CD4-positive, alpha-beta T cell treated with Interleukin-2 at 100 ng/mL for 4 hours (primary cell): ENCODE data around the gene TRPC4AP.

Source experiments
- DNase-seq: peaks from one replicate; pipeline ENCODE4 v3.0.0-alpha.2; 2020; ENCODE audit warnings: low spot score

Gene TRPC4AP

DNA sequence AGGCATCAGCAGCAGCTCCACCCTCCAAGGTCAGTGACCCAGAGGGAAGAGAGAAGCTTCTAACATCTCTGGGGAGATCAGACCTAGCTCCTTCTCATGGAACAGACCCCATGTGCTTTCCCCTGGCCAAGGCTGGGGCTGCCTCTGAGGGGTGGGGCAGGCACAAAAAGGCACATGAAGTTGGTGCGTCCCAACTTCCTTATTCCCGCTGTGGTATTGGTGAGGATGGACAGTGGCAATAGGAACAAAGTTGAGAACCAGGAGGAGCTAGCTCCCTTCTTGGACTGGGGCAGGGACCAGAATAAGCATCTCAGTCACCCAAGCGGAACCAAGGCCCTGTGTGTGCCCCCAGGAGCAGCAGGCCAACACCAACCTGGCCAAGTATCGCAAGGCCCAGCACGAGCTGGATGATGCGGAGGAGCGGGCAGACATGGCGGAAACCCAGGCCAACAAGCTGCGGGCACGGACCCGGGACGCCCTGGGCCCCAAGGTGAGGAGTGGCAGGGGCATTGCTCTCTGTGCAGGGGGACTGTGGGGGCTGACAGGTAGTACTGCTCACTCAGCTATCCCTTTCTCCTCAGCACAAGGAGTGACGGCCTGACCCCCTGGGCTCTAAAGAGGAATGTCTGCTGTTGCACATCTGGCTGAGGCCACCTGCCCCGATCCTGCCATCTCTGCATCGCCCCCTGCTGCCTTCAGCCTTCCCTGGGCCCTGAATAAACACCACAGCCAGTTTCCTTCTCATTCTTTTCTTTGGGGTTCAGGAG is 90.8 kb downstream of the TRPC4AP start:
- DNase-seq = no peak

DNA sequence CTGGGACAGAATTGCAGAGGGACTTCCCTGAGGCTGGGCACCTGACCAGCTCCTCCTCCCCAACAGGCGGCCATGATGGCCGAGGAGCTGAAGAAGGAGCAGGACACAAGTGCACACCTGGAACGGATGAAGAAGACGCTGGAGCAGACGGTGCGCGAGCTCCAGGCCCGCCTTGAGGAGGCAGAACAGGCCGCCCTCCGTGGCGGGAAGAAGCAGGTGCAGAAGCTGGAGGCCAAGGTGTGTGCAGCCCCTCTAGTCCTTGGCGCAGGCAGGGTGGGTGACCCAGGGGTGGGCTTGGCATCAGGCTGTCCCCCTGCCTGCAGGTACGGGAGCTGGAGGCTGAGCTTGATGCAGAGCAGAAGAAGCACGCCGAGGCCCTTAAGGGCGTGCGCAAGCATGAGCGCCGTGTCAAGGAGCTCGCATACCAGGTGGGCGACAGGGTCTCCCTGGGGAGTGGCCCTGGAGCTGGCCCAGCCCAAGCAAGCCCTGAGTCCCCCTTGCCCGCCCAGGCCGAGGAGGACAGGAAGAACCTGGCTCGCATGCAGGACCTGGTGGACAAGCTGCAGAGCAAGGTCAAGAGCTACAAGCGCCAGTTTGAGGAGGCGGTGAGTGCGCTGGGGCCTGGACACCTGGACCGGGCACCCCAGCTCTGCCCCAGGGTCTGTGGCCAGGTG is 91.5 kb downstream of the TRPC4AP start:
- DNase-seq = no peak

DNA sequence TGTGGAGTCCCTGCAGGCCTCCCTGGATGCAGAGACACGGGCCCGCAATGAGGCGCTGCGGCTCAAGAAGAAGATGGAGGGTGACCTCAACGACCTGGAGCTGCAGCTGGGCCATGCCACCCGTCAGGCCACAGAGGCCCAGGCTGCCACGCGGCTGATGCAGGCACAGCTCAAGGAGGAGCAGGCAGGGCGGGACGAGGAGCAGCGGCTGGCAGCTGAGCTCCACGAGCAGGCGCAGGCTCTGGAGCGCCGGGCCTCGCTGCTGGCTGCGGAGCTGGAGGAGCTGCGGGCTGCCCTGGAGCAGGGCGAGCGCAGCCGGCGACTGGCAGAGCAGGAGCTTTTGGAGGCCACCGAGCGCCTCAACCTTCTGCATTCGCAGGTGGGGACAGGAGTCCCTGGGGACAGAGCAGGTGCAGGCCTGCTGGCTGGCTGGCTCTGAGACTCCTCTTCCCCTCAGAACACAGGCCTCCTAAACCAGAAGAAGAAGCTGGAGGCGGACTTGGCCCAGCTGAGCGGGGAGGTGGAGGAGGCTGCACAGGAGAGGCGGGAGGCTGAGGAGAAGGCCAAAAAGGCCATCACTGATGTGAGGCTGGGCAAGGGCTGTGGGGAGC is 92.2 kb downstream of the TRPC4AP start:
- DNase-seq = no peak

DNA sequence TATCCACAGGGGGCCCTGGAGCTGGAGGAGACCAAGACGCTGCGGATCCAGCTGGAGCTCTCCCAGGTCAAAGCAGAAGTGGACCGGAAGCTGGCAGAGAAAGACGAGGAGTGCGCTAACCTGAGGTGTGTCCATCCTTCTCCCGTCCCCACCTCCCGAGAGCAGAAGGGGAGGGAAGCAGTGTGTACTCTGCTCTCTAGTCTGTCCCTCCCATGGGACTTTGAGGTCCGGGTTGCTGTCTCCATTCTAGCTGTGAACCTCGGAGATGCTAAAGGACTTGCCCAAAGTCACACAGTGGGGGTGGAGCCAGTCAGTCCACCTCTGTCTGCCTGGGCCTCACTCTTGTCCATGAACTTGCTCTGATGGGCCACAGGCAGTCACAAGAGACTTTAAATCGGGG is 92.8 kb downstream of the TRPC4AP start:
- no peak for DNase-seq

DNA sequence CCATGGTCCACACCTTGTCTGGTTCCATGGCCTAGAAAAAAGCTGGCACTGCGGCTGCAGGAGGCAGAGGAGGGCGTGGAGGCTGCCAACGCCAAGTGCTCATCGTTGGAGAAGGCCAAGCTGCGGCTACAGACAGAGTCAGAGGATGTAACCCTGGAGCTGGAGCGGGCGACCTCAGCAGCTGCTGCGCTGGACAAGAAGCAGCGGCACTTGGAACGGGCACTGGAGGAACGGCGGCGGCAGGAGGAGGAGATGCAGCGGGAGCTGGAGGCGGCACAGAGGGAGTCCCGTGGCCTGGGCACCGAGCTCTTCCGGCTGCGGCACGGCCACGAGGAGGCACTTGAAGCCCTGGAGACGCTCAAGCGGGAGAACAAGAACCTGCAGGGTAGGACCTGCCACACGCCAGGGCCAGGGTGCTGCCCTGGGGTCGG is 93.6 kb downstream of the TRPC4AP start:
- no peak for DNase-seq

DNA sequence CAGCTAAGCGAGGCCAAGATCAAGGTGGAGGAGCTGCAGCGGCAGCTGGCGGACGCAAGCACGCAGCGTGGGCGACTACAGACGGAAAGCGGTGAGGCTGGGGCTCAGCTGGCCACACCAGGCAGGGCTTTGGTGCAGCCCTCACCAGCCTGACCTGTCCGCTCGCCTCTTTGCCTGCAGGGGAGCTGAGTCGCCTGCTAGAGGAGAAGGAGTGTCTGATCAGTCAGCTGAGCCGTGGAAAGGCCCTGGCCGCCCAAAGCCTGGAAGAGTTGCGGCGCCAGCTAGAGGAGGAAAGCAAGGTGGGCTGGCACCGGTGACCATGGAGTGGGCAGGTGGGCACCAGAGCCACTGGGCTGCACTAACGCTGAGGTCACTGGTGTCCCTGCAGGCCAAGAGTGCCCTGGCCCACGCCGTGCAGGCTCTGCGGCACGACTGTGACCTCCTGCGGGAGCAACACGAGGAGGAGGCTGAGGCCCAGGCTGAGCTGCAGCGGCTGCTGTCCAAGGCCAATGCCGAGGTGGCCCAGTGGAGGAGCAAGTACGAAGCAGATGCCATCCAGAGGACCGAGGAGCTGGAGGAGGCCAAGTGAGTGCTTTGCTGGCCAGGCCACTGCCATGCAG is 94.2 kb downstream of the TRPC4AP start:
- DNase-seq = no peak

DNA sequence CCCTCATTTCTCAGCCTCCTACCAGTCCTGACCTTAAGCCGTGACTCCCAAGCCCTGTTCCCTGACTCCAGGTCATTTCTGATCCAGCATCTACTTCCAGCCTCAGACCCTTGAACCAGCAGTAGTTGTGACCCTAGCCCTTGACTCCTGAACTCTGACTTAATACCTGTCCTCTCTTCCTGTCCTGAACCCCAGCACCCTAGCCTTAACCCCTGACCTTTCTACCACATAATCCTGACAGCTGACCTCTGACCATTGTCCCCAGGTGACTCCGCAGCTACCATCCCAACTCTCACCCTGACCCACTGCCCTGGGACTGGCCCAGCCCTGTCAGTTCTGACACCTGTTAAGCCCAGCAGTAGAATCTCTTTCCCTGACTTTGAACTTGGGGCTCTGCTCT is 94.8 kb downstream of the TRPC4AP start:
- no peak for DNase-seq

DNA sequence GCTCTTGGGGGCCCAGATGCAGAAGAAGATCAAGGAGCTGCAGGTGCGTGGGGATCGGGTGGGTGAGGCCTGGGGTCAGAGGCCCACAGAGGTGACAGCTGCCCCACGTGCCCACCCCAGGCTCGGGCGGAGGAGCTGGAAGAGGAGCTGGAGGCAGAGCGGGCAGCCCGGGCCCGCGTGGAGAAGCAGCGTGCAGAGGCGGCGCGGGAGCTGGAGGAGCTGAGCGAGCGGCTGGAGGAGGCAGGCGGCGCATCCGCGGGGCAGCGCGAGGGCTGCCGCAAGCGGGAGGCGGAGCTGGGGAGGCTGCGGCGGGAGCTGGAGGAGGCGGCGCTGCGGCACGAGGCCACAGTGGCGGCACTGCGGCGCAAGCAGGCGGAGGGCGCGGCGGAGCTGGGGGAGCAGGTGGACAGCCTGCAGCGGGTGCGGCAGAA is 95.5 kb downstream of the TRPC4AP start:
- DNase-seq = no peak

DNA sequence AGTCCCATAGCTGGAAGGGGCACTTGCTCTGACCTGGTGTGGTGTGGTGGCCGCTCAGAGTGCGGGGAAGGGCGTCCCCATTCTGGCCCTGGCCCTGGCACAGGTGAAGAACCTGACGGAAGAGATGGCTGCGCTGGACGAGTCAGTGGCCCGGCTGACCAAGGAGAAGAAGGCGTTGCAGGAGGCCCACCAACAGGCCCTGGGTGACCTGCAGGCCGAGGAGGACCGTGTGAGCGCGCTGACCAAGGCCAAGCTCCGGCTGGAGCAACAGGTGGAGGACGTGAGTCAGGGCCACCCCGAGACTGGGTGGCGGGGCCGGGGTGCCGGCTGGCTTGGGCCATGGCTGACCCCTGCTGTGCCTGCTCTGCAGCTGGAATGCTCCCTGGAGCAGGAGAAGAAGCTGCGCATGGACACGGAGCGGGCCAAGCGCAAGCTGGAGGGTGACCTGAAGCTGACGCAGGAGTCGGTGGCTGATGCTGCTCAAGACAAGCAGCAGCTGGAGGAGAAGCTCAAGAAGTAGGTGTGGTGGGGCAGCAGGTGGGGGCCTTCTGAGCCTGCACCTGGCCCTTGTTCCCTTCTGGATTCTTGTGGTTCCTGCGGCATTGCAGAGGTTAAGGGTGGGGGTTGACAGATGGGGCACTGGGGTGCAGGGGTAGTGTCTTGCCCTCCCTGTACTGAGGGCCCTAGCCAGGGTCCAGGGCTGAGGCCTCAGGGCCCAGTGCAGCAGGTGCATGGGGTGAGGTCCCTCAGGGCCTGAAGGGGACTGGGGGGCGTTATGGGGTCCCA is 96.2 kb downstream of the TRPC4AP start:
- DNase-seq = no peak

DNA sequence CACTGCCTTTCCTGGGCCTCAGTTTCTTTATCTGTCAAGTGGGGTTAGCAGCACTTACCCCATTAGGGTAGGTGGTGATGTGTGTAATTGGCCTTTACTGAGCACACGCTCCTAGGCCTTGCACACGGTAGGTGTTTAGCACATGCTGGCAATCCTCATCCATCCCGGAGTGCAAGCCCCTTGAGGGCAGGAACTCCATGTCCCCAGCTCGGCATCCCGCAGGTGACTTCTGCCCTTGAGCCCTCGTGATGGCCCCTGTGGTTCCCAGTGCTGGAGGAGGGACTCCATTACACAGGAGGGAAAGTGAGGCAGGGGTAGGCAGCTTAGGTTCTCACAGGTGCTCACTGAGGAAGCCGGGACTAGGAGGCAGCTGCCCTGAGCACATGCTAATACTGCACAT is 96.9 kb downstream of the TRPC4AP start:
- no peak for DNase-seq

DNA sequence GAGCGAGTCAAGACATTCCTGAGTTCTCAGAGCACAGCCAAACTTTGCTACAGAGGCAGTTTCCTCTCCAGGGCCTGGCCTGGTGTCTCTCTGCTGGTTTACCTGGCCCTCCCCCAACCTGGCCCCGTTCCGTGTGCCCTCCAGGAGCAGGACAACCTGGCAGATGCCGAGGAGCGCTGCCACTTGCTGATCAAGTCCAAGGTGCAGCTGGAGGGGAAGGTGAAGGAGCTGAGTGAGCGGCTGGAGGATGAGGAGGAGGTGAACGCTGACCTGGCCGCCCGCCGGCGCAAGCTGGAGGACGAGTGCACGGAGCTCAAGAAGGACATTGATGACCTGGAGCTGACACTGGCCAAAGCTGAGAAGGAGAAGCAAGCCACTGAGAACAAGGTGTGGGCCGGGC is 97.4 kb downstream of the TRPC4AP start:
- no peak for DNase-seq

DNA sequence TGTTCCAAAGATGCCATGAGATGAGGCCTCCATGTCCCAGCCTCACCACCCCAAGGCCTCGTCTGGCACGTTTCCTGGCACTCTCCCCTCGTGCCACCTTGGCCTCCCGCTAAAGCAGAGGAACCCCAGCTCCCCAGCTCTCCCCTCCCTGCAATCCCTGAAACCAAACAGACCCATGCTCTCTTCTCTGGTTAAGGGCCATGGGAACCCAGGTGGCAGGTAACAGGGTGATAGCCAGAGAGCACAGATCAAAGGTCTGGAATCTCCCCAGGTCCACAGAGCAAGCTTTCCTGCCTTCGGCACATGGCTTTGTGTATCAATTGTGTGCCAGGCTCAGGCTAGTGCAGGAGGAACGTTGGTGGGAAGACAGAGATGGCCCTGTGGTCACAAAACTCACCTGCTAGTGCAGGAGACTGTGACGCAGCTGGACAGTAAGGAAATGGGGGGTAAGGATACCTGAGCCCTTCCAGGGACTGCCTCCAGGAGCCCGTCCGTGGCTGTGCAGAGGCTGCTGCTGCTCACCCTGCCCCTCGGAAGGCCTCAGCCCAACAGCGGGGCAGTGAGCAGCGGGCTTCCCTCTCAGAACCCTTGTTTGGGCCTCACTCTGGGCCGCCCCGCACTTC is 98.0 kb downstream of the TRPC4AP start:
- no peak for DNase-seq

DNA sequence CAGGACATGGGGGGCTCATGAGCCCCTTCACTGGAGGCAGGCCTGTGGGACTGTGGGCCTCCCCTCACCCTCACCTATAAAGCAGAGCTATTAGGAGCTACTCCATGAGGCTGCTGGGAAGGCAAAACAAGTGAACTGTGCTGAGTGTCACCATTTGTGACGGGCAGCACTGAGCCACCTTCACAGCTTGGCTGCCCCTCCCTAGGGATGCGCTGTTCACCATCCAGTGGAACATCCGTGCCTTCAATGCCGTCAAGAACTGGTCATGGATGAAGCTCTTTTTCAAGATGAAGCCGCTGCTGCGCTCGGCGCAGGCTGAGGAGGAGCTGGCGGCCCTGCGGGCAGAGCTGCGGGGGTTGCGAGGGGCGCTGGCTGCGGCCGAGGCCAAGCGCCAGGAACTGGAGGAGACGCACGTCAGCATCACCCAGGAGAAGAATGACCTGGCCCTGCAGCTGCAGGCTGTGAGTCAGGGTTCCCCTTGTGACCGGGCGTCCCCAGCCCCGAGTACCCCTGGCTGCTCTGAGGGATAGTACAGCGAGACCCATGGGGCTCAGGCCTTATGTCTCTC is 98.6 kb downstream of the TRPC4AP start:
- DNase-seq = no peak

DNA sequence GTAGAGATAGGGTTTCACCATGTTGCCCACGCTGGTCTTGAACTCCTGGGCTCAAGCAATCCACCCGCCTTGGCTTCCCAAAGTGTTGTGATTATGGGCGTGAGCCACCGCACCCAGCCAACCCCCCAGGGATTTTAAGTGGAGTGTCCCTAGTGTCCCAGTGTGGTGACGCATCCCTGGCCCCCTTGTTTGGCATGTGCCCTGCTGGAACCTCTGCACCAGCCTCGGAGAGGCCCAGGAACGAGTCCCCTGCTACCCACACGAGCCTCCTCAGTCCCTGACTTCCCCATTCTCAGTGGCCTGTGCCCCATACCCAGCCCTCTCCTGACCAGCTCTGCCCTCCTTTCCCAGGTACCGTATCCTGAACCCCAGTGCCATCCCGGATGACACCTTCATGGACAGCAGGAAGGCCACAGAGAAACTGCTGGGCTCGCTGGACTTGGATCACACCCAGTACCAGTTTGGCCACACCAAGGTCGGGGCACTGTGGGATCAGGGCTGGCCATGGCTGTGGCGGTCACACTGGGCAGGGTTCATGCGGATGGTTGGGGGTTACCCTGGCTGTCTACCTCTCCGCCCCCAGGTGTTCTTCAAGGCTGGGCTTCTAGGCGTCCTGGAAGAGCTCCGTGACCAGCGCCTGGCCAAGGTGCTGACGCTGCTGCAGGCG is 99.7 kb downstream of the TRPC4AP start:
- DNase-seq = no peak

DNA sequence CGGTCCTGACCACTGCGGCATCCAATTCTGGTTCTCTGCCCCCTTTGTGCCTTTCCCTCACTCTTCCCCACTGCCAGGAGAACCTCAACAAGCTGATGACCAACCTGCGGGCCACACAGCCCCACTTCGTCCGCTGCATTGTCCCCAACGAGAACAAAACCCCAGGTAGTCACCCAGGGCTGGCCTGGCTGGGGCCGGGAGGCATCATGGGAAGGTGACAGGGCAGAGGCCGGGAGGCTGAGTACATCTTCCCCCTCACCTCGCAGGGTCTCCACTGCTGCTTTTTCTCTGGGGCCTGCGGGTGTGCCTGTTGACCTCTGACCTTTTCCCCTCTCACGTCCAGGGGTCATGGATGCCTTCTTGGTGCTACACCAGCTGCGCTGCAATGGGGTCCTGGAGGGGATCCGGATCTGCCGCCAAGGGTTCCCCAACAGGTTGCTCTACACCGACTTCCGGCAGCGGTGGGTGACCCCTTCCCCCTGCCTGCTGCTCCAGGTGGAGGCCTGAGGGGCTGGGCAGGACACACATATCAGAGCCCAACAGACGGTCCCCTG is 101.9 kb downstream of the TRPC4AP start:
- DNase-seq = no peak

DNA sequence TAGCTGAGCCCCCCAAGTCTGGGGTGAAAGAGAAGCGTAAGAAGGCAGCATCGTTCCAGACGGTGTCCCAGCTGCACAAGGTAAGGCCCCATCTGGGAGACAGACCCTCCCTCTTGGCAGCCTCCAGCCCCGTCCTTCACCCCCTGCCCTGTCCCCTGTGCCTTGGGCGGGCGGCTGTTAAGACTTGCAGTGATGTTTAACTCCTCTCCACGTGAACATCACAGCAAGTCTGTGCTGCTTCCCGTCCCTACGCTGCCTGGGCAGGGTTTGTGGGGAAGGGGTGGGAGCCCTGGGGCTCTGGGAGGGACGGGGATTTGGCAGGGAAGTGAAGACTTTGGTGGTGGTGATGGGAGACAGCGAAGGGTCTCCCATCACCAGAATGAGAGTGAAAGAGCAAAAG is 102.4 kb downstream of the TRPC4AP start:
- DNase-seq = no peak

DNA sequence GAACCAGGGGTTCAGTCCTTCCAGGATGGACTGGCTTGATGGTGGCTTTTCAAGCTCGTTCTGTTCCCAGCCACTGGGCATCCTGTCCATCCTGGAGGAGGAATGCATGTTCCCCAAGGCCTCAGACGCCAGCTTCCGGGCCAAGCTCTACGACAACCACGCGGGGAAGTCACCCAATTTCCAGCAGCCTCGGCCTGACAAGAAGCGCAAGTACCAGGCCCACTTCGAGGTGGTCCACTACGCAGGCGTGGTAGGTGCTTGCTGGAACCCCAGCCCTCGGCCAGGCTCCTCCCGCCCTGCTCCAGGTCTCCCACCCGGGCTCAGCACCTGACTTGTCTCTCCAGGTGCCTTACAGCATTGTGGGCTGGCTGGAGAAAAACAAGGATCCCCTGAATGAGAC is 102.9 kb downstream of the TRPC4AP start:
- DNase-seq = no peak

DNA sequence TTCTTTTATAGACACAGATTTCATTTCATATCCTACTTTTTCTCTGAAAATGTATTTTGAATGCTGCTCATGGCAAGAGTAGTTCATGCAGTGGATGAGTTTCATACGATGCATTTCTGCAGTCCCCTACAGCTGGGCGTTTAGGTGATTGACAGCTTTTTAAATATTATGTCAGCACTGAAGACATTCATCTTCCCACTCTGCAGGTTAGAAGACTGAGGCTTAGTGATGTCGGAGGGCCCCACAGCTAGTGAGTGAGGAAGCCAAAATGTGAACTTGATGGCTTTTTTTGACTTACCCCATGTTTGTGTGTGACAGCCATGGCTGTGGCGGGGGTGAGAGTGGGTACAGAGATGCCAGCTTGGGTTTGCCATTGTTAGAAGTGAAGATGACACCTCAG is 103.5 kb downstream of the TRPC4AP start:
- DNase-seq = no peak

DNA sequence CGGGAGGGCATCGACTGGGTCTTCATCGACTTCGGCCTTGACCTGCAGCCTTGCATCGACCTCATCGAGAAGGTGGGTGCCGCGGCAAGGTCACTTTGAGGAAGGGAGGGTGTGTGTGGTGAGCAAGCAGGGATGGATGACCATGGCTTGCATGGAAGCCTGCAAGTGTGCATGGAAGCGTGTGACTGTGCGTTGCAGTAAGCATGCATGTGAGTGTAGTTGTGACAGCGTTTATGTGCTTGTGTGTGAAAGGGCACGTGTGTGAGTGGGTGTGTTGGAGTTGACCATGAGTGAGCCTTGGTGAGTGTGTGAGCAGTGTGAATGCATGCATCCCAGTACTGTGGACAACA is 104.4 kb downstream of the TRPC4AP start:
- DNase-seq = no peak
